ENCODE results near the gene ZBTB20. TPM values are rescaled to one million over a fixed set of nuclear protein-coding genes. Genes with fewer than 3 reads are reported as not detected.
A peak's percentile ranks its signal among the peaks of the same experiment; 100 is the strongest.

The ZBTB20 gene
- total RNA-seq, 6 experiments from 2014 or later, result 36.7 to 59.4 (median 46.7) TPM

- intact Hi-C loops (cut with DNase I), result no loop called here
- no peaks in the 10 kb centered on the region for H3K27me3 ChIP-seq
- H3K4me1 ChIP-seq, result no peaks in the 10 kb centered on the region
- ATAC-seq (no peak), DNase-seq (no peak)
- H3K36me3 ChIP-seq, result no peaks in the 10 kb centered on the region
- H3K27ac ChIP-seq, result no peak within 1 kb of the TSS
- H3K9me3 ChIP-seq, result no peaks in the 10 kb centered on the region
- 92% methylated on average over 6 of the region's 7 CpGs for WGBS (ENCODE audit: insufficient coverage, low coverage, low lambda C conversion rate, missing lambda C conversion rate)
- H3K4me3 ChIP-seq, result no peak within 1 kb of the TSS
- TF ChIP-seq, protein P1, sequence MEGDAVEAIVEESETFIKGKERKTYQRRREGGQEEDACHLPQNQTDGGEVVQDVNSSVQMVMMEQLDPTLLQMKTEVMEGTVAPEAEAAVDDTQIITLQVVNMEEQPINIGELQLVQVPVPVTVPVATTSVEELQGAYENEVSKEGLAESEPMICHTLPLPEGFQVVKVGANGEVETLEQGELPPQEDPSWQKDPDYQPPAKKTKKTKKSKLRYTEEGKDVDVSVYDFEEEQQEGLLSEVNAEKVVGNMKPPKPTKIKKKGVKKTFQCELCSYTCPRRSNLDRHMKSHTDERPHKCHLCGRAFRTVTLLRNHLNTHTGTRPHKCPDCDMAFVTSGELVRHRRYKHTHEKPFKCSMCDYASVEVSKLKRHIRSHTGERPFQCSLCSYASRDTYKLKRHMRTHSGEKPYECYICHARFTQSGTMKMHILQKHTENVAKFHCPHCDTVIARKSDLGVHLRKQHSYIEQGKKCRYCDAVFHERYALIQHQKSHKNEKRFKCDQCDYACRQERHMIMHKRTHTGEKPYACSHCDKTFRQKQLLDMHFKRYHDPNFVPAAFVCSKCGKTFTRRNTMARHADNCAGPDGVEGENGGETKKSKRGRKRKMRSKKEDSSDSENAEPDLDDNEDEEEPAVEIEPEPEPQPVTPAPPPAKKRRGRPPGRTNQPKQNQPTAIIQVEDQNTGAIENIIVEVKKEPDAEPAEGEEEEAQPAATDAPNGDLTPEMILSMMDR (IDR thresholded peaks at IDR 0.05), result no peak
- TF ChIP-seq POLR2A (IDR thresholded peaks at IDR 0.05), result no peak
Measured at GRCh38 chr3:114293838-114294535, 853.1 kb downstream of the ZBTB20 start, which contains the start of gene TIGIT. Gene TIGIT (plus strand): TSS chr3:114294028. CDS start chr3:114294062, 34 bp downstream.

DNA sequence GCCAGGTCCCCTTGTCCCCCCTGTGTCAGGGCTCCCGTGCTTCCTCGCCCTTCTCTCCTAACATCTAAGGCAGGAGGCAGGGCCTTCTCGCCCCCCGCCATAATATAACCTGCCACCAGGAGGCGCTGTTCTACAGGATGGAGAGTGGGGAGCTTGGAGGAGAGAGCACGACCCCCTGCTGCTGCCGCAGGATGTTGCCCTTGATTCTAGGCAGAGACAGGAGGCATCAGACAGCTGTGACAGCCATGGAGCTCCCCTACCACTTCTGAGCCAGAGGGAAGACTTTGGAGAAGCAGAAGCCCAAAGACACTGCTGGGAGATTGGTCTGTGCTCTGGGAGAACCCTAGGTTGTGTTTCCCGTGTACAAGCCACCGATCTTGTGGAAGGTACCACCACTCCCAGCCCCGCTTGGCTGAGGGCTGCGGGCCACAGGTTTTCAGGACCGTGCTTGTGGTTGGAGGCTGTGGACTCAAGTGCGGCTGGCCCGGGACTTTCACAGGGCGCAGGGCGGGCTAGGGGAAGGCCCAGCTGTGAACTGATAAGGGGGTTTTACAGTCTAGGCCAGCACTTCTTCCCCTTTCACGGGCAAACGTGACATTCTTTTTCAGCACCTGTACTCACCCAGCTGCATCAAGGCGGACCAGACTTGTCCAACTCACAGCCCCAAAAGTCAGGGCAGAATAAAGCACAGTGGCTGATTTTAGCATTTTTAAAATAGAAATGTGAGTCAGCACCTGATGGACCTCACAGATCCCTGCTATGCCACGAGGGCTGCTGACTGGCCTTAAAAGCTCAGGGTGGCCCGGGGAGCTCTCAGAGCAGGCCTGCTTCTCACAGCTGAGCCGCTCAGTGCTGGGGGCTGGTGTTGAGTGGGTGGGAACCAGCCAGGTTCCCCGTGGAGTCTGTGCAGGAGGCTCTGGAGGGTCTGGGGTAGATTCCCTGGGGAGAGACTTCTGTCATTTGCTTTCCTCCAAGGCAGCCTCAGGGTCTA lies 855.9 kb downstream of the ZBTB20 start:
- DNase-seq, result peak; percentile 51 to 62 (median 55)
- H3K36me3 ChIP-seq, result no peaks in the 10 kb centered on the region
- no peaks in the 10 kb centered on the region for H3K9me3 ChIP-seq
- H3K27ac ChIP-seq, result no peak overlapping the region
- intact Hi-C loops (cut with DNase I), result no loop called here
- no peaks in the 10 kb centered on the region for H3K27me3 ChIP-seq
- ATAC-seq, result peak; percentile 62 to 76 (median 69)
- no peak overlapping the region for H3K4me3 ChIP-seq
- H3K4me1 ChIP-seq, result no peaks in the 10 kb centered on the region
- TF ChIP-seq, protein P1 (IDR thresholded peaks at IDR 0.05), result peak; percentile 57 to 64 (median 58)
- TF ChIP-seq POLR2A (IDR thresholded peaks at IDR 0.05), result no peak
- 30% methylated on average over 5 of the region's 23 CpGs for WGBS (ENCODE audit: insufficient coverage, low coverage, low lambda C conversion rate, missing lambda C conversion rate)

- intact Hi-C loops (cut with DNase I), result no loop called here
- no peak for DNase-seq
- Histone ChIP-seq H3K27me3 (no peaks in the 10 kb centered on the region), H3K27ac (no peak overlapping the region), H3K9me3 (no peaks in the 10 kb centered on the region), H3K36me3 (no peaks in the 10 kb centered on the region), H3K4me3 (no peak overlapping the region), H3K4me1 (no peaks in the 10 kb centered on the region)
- no peak for ATAC-seq
- WGBS (ENCODE audit: insufficient coverage, low coverage, low lambda C conversion rate, missing lambda C conversion rate), result 69% methylated on average over 2 of the region's 2 CpGs
- TF ChIP-seq POLR2A (IDR thresholded peaks at IDR 0.05), result no peak
- TF ChIP-seq, protein P1 (IDR thresholded peaks at IDR 0.05), result no peak
Measured at GRCh38 chr3:114286266-114286665, 860.8 kb downstream of the ZBTB20 start.

DNA sequence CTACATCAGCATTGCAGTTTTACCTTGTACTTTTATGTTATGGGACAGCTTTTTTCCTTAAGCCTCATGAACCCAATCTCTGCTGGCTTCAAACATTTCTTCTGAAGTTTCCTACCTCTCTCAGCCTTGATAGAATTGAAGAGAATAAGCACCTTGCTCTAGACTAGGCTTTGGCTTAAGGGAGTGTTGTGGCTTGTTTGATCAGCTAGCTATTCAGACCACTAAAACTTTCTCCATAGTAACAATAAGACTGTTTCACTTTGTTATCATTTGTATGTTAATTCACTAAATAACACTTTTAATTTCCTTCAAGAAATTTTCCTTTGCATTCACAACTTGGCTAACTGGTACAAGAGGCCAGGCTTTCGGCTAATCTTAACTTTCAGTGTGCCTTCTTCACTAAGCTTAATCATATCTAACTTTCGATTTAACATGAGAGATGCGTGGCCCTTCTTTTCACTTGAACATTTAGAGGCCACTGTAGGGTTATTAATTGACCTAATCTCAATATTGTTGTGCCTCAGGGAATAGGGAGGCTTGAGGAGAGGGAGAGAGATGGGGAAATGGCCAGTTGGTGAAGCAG lies 861.3 kb downstream of the ZBTB20 start:
- DNase-seq, result no peak
- ATAC-seq, result no peak
- WGBS (ENCODE audit: insufficient coverage, low coverage, low lambda C conversion rate, missing lambda C conversion rate), result 75% methylated on average over 3 of the region's 3 CpGs
- no peaks in the 10 kb centered on the region for H3K27me3 ChIP-seq
- H3K4me1 ChIP-seq, result no peaks in the 10 kb centered on the region
- no peaks in the 10 kb centered on the region for H3K36me3 ChIP-seq
- no peak for TF ChIP-seq POLR2A (IDR thresholded peaks at IDR 0.05)
- TF ChIP-seq, protein P1 (IDR thresholded peaks at IDR 0.05), result no peak
- H3K9me3 ChIP-seq, result no peaks in the 10 kb centered on the region
- H3K27ac ChIP-seq, result no peak overlapping the region
- no peak overlapping the region for H3K4me3 ChIP-seq
- intact Hi-C loops (cut with DNase I), result no loop called here

Measured in right lobe of liver (tissue), 6 donors.